ENCODE data around the gene RUNDC3A.

The RUNDC3A gene

DNA sequence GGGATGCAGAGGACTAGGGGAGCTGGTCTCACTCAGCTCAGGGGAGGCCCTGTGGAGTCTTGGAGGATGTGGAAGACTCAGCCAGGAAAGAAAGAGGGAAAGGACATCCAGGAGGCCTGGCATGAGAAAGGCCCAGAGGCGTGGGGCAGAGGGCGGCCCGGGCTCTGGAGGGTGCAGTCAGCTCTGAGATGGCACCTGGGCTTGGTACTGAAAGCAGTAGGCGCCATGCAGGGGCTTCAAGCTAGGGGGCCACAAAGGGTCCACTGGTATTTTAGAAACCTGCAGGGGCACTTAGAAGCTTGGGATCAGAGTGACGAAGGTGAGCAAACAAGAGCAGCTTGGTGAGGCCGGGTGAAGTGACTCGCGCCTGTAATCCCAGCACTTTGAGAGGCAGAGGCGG, 49.7 kb downstream of the RUNDC3A start:
- TF ChIP-seq, protein P1, sequence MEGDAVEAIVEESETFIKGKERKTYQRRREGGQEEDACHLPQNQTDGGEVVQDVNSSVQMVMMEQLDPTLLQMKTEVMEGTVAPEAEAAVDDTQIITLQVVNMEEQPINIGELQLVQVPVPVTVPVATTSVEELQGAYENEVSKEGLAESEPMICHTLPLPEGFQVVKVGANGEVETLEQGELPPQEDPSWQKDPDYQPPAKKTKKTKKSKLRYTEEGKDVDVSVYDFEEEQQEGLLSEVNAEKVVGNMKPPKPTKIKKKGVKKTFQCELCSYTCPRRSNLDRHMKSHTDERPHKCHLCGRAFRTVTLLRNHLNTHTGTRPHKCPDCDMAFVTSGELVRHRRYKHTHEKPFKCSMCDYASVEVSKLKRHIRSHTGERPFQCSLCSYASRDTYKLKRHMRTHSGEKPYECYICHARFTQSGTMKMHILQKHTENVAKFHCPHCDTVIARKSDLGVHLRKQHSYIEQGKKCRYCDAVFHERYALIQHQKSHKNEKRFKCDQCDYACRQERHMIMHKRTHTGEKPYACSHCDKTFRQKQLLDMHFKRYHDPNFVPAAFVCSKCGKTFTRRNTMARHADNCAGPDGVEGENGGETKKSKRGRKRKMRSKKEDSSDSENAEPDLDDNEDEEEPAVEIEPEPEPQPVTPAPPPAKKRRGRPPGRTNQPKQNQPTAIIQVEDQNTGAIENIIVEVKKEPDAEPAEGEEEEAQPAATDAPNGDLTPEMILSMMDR (IDR thresholded peaks at IDR 0.05) = no peak

GRCh38 chr17:44359006-44359405, 50.6 kb downstream of the RUNDC3A start:
- TF ChIP-seq, protein P1 (IDR thresholded peaks at IDR 0.05) = no peak

DNA sequence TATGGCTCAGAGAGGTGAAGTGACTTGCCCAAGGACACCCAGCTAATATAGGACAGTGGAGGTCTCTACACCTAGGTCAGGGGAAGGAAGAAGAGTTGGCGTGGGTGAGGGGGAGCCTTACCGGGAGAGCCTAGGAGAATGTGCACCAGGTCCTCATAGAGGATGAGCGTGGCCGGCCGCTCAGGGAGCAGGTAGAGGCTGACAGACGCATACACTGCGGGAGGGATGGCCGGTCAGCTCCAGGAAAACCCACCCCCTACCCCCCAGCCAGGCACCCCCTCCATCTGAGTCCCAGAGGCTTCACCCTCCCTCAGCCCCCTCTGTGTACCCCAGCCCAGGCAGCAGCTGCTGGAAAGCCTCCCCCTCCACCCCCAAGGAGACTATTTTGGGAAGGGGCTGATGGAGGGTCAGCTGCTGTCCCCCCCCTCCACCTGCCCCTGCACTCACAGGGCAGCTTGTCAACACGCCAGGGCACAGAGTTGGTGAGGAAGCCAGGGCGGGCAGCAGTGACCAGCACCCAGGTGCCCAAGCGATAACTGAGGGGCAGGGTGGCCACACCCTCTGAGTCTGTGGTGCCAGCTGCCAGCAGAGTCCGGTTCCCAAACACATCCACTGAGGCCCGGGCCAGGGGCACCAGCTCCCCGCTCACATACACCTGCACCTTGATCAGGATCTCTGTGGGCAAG, 51.2 kb downstream of the RUNDC3A start:
- TF ChIP-seq, protein P1 (IDR thresholded peaks at IDR 0.05) = no peak

DNA sequence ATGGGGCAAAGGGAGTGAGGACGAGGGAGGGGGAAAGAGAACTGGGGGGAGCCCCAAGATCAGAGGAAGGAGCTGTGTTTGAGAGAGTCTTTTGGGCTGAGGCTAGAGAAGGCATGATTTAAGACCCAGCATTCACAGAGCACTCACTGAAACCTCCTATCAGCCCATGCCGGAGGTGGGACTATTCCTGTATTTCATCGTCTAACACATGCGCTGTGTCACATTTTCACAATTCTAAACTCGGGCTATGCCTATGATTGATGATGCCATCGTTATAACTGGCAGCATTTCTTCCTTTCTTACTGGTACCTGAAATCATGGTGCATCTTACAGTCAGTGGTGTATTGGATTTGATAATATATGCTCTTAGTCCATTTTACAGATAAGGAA, 51.7 kb downstream of the RUNDC3A start:
- TF ChIP-seq, protein P1 (IDR thresholded peaks at IDR 0.05) = no peak

DNA sequence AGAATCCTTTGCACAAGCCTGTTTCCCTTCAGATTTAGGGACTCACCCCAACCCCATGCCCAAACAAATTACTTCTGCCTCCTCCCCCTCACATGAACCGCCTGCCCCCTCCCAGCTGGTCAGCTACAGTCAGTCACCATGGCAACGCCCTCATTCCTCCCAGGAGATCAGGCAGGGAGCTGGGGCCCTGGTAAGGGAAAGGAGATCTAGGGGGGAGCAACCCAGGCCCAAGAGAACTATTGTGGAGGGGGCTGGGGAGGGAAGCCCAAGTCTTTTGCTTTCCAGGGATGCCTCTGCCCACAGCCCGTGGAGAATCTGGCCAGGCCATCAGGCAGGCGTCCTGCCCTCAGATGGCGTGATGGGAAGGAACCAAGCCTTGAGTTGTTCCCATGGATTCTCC, 52.4 kb downstream of the RUNDC3A start:
- TF ChIP-seq, protein P1 (IDR thresholded peaks at IDR 0.05) = no peak

DNA sequence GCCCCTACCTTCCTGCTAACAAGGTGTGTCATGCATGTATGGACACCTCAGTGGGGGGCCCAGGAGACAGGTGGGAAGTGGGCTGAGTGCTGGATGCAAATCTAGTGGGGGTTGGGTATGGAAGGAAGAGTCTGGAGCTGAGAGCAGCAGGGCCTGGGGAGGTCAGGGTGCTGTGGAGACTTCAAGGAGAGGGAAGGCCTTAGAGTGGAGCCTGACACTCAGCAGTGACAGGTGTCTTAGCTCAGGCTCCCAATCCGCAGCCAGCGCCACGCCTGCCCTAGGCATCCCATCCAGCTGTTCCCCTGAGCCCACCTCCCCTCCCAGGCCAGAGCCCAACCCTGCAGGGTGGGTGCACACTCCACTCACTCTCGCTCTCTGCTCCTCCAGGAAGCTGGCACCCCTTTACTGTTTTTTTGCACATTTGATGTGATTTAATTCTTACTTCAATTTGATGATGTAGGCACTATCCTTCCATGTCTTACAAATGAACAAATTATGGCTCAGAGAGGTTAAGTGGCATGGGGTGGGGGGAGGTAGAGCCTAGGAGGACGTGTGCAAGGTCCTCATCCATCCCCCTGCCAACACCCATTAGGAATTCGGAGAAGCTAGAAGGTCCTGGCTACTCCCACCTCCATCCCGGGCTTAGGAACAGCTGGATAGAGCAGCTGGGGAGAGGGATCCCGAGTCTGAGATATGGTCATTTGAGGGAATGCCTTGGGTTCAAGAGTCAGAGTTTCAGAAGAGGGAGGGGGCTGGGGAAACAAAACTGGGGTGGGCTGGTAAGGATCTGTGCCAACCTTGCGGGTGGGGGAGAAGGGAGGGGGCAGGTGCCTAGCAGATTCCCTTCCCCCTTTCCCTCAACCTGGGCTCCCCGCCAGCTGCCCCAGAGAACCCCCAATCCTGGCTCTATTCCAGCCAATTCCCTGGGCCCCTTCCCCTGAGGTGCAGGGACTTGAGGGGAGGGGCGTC, 53.2 kb downstream of the RUNDC3A start:
- TF ChIP-seq, protein P1 (IDR thresholded peaks at IDR 0.05) = no peak

DNA sequence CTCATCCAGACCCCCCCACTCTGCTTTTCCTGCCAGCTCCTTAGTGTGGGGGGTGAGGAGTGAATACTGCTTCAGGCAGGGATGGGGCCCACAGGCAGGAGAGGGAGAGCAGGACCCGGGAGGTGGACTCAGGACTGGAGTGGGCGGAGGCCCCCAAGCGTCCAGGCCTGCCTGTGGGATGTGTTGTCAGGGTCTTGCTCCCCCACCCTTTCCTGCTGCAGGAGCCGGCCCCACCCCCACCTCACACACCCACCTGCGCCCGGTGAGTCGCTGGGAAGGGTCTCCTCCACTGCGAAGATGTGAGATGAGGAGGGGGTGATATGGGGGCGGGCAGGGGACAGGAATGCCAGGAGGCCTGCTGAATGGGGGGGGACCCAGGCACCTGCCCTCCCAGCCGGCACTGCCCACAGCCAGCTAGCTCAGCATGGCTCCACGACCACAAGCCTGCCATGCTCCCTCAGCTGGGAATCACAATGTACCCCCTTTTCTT, 54.1 kb downstream of the RUNDC3A start:
- TF ChIP-seq, protein P1 (IDR thresholded peaks at IDR 0.05) = no peak
